NCI-H748 (cell line): ENCODE data around the gene XXYLT1.

ENCODE experiments used
- DNase-seq: peaks from one replicate; lab custom pipeline; 2025; ENCODE audit not compliant: unreplicated experiment; lab: John Stamatoyannopoulos, UW

The XXYLT1 gene

DNA sequence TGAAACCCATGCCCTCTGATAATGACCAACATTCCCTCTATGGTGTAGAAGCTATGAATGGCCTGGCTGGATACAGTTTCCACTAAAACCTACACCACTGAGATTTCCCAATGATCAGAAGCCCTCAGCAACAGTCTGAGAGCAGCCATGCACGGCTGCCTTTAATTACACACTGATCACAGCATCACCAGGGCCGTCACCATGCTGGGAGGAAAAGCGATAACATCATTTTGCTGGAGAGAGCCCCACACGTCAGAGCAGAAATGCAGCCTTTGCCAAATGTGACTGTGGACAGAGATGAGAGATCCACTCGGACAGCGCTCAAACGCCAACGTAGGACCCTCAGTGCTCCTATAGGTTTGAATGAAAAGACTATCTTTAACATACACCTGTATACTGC, 135.0 kb downstream of the XXYLT1 start:
- DNase-seq = no peak

GRCh38 chr3:195134431-195134830, 136.5 kb downstream of the XXYLT1 start:
- no peak for DNase-seq

- no peak for DNase-seq
Observed at GRCh38 chr3:195133462-195133861, 137.5 kb downstream of the XXYLT1 start.

DNA sequence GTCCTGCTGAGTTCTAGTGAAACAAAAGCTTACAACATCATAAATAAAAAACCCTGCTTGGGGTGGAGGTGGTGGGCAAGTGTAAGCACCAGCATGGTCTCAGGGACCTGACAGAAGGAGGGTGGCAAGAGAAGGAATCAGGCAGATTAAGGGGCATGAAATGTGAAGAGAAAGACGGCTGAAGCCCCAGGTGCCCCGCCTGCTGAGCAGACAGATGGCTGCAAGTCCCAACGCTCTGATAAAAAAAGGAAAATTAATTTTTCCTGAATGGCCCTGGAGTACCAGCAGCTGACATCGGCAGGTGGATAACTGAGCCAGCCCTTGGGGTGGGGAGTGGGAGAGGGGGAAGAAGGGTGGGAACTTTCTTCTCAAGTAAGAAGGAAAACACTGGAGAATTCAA, 137.9 kb downstream of the XXYLT1 start:
- DNase-seq = no peak

- no peak for DNase-seq
Observed at GRCh38 chr3:195131176-195131575, 139.8 kb downstream of the XXYLT1 start.

- DNase-seq = no peak
Observed at GRCh38 chr3:195129644-195130492, 141.1 kb downstream of the XXYLT1 start.

- DNase-seq = no peak
Observed at GRCh38 chr3:195129072-195129643, 141.8 kb downstream of the XXYLT1 start.

DNA sequence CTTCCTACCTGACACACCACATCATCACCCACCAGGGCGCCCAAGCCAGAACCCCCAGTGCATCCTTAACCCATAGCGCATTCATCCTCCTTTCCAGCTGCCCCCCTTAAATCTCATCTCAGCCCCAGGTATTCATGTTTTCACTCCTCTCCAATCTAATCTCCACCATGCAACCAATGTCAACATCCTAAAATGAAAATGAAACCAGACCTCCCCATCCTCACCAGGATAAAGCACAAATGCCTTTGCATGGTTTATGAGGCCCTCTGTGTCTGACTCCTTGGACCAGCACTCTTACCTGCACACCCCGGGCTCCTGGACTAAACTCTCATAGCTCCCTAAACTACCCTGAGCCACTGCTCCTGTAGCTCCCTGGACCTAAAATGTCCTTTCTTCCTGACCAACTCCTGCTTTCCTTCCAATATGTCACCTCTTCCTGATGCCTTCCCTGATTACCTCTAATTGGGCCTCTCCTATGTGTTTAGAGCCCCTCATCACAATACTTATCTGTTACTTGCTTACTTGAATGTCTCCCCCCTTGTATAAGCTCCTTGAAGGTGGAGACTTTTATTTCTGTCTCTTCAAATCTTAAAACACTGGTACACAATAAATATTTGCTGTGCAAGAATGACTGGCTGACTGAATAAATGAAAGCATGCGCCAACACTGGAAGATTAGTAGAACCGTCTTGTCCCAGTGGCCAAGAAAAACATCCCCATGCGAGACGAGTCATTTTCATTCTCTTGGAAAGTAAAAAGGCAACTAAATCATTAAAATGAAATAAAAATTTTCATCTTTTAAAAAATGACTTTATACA, 142.5 kb downstream of the XXYLT1 start:
- no peak for DNase-seq

GRCh38 chr3:195126056-195126605, 144.8 kb downstream of the XXYLT1 start:
- no peak for DNase-seq

DNA sequence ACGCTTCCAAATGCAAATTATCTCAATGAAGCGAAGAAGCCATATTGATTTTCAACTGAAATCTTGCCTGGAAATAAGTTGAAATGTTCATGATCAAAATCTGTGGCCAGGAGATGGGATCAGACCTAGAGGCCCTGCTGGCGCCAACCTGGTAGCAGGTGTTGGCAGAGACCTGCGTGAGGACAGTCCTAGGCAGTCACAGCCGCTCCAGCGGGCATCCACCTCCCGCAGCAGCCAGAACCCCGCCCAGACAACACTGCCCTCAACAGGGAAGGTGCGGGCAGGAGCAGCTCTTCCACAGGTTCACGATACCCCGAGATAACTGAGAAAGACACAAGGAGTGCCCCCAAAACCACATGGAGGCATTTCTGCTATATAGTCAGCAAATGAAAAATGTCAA, 145.3 kb downstream of the XXYLT1 start:
- no peak for DNase-seq

GRCh38 chr3:195124378-195124992, 146.5 kb downstream of the XXYLT1 start:
- DNase-seq = no peak

DNA sequence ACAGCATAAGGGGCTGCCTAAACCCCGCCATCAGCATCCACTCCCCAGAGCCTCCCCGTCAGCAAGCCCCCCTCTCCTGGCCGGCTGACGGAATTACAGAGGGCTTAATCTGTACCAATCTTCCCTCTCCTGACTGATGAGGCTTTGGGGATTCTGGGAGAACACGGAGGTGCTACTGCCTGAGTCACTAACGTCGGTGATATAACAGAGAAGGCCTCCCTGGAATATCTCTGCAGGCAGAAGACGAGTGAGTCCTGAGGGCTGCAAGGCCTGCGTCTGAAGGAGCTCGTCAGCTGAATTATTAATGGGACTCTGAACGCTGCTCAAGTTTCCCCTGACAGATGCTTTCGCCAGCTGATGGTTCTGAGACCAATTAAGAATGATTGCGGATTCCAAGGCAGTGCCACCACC, 147.7 kb downstream of the XXYLT1 start:
- DNase-seq = no peak

DNA sequence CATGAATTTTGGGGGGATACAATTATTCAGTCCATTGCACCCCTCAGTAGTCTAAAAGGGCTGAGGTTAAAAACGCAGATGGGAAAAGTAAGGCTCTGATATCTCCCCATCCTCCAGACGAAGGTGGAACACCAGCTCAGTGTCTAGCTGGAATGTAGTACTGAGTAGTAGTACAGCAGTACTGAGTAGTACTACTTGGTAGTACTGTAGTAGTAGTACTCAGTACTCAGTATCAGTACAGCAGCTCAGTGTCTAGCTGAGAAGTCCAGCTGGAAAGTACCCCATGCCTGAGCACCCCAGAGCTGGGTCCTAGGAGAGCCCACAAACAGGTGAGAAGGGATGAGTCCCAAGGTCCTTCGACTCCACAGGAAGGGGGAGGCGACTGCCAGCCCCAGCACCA, 148.7 kb downstream of the XXYLT1 start:
- no peak for DNase-seq

DNA sequence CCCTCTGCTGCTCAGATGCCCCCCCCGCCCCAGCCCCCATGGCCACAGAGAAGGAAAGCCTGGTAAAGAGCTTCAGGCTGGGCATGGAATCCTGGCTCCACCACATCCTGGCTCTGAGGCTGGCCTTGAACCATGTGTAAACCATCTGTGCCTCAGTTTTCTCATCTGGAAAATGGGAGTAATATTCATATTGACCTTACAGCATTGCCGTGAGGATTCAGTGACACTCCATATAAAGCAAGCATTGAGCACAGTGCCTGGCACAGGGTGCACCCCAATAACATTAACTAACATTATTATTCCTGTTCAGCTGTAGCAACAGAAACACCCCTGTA, 150.7 kb downstream of the XXYLT1 start:
- no peak for DNase-seq

DNA sequence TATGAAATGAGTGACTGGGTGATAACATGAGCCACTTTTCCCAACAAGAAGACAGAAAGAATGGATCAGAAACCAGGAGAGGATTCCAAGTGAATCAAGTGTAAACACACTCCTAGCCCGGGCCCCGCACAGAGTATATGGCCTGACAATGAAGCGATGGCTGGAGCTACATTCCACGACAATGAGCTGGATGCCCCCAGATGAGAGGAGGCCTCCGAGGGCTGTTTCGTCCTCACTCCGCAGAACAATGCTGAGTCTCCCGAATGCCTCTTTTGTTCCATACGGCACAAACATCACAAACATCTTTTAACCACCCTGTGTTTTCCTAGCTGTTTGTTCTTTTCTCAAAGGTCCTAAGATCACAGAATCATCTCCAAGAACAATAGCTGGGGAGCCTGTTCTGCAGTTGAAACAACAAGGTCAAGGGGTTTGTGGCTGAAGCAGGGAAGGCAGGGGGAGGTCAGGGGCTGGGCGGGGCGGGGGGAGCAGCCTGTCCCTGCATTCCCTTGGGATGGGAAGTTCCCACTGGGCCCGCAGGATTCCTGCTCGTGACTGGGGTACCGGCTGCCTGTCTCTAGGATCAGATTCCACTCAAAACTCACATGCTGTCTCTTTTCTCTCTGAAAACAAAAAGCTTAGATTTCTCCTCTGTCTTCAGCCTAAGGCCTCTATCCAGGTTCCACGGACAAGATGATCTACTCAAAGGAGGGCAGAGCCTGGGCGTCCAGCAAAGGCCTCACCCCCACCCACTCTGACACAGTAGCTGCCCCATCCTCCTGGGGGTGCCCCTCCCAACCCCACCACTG, 151.3 kb downstream of the XXYLT1 start:
- DNase-seq = no peak

- DNase-seq = no peak
Observed at GRCh38 chr3:195118671-195119070, 152.3 kb downstream of the XXYLT1 start.

GRCh38 chr3:195117978-195118581, 152.9 kb downstream of the XXYLT1 start:
- no peak for DNase-seq

DNA sequence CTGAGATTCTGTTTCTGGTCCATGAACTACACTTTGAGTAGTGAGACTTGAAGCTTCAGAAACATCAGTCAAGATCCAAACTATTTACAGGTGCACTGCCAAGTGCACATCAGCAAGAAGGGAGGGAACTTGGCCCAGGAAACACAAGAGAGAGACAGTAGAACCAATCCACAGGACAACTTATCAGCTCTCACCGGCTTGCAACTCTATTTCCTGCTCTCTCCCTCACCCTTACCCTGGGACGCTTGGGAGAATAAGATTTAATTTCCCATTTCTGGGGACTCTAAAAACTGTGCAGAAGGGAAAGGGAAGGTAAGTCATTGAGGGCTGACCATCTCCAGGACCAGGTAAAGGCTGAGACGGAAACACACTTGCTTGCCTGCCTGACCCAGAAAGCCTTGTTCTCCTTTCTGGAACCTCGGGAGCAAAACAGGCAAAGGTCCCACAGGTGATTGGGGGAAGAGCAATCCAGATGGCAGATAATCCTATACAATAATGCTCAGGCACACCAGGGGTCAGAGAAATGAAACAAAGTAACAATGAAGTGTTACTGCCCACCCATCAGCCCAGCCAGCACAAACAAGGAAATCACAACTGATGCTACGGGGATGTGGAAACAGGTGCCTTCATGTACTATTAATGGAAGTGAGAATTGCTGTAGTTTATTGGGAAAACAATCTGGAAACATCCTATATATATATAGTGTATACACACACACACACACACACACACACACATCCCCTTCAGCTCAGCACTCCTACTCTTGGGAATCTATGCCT, 154.4 kb downstream of the XXYLT1 start:
- DNase-seq = no peak
